ENCODE data around the gene DCK. TPM values are rescaled to one million over a fixed set of nuclear protein-coding genes. Genes with fewer than 3 reads are reported as not detected.

The DCK gene
- total RNA-seq, 2 donors from 2014 or later: 25.3 TPM

Other genes starting within 250 kb of the DCK start
- 10 to 100 TPM; 39.4 to 42.0 TPM for gene GRSF1, start 153.8 kb upstream of the DCK start, total RNA-seq
- 10 to 100 TPM in 1 of 2 donors, 1 to 10 TPM in 1; 9.5 to 31.4 TPM for gene MOB1B, start 91.3 kb upstream of the DCK start, total RNA-seq

All from T-helper 17 cell (primary cell).